HG03108 (cell line): ENCODE measurements around the gene MSRB1.

Experiments
- ATAC-seq: cut with Tn5 transposase; IDR thresholded peaks from one replicate; pipeline ENCODE4 v1.9.1; 2021; ENCODE audit warnings: moderate library complexity; ENCODE audit not compliant: unreplicated experiment

MSRB1 gene

GRCh38 chr16:1918351-1919326 lies 24.4 kb downstream of the MSRB1 start, which contains the start of gene HS3ST6:
Gene HS3ST6, minus strand, starts transcription at chr16:1918415. Its CDS starts 92 bp downstream, at chr16:1918323.
- ATAC-seq: no peak

GRCh38 chr16:1917665-1918350 lies 25.2 kb downstream of the MSRB1 start:
- no peak for ATAC-seq

- ATAC-seq: no peak
These were observed 25.8 kb downstream of the MSRB1 start for GRCh38 chr16:1917056-1917664.

- ATAC-seq: no peak
These were observed 26.4 kb downstream of the MSRB1 start for GRCh38 chr16:1916640-1916990.

GRCh38 chr16:1915732-1916639 lies 27.0 kb downstream of the MSRB1 start:
- no peak for ATAC-seq

GRCh38 chr16:1914988-1915387 lies 28.0 kb downstream of the MSRB1 start:
- no peak for ATAC-seq

- no peak for ATAC-seq
These were observed 28.9 kb downstream of the MSRB1 start for GRCh38 chr16:1914084-1914608.

- no peak for ATAC-seq
These were observed 29.5 kb downstream of the MSRB1 start for GRCh38 chr16:1913327-1914083.

- ATAC-seq: no peak
These were observed 30.8 kb downstream of the MSRB1 start for GRCh38 chr16:1912215-1912543.

GRCh38 chr16:1911467-1912214 lies 31.4 kb downstream of the MSRB1 start:
- ATAC-seq: no peak

- ATAC-seq: no peak
These were observed 33.3 kb downstream of the MSRB1 start for GRCh38 chr16:1909561-1910231.

GRCh38 chr16:1908983-1909382 lies 34.0 kb downstream of the MSRB1 start:
- no peak for ATAC-seq

GRCh38 chr16:1908184-1908583 lies 34.8 kb downstream of the MSRB1 start:
- no peak for ATAC-seq

GRCh38 chr16:1907226-1907860 lies 35.7 kb downstream of the MSRB1 start:
- ATAC-seq: no peak

GRCh38 chr16:1906846-1907165 lies 36.2 kb downstream of the MSRB1 start:
- no peak for ATAC-seq

GRCh38 chr16:1906055-1906845 lies 36.7 kb downstream of the MSRB1 start:
- ATAC-seq: no peak
